DMS53 (cell line): ENCODE data around the gene HOXD9.

ENCODE experiments used
- DNase-seq: peaks from one replicate; lab custom pipeline; 2025; lab: John Stamatoyannopoulos, UW

Gene HOXD9

GRCh38 chr2:176137906-176138305 is 15.4 kb downstream of the HOXD9 start:
- DNase-seq = no peak

- DNase-seq = no peak
Measured at GRCh38 chr2:176138526-176138922, 16.0 kb downstream of the HOXD9 start.

- DNase-seq = no peak
Measured at GRCh38 chr2:176138923-176139660, 16.6 kb downstream of the HOXD9 start.

- DNase-seq = peak; percentile 73
Measured at GRCh38 chr2:176139661-176140512, 17.4 kb downstream of the HOXD9 start.

- DNase-seq = peak; percentile 95
Measured at GRCh38 chr2:176140513-176141317, 18.2 kb downstream of the HOXD9 start.

- no peak for DNase-seq
Measured at GRCh38 chr2:176142281-176142680, 19.8 kb downstream of the HOXD9 start.

GRCh38 chr2:176145085-176145969 is 22.8 kb downstream of the HOXD9 start:
- no peak for DNase-seq

GRCh38 chr2:176146101-176146500 is 23.6 kb downstream of the HOXD9 start:
- DNase-seq = no peak

- DNase-seq = no peak
Measured at GRCh38 chr2:176146645-176147044, 24.1 kb downstream of the HOXD9 start.

- no peak for DNase-seq
Measured at GRCh38 chr2:176147210-176147799, 24.8 kb downstream of the HOXD9 start.

GRCh38 chr2:176147800-176148496 is 25.4 kb downstream of the HOXD9 start:
- DNase-seq = no peak

GRCh38 chr2:176148751-176149421 is 26.4 kb downstream of the HOXD9 start:
- no peak for DNase-seq

- no peak for DNase-seq
Measured at GRCh38 chr2:176149481-176149938, 27.0 kb downstream of the HOXD9 start.

- no peak for DNase-seq
Measured at GRCh38 chr2:176149939-176150583, 27.5 kb downstream of the HOXD9 start.

GRCh38 chr2:176150584-176151441 is 28.3 kb downstream of the HOXD9 start:
- no peak for DNase-seq

GRCh38 chr2:176151442-176152287 is 29.1 kb downstream of the HOXD9 start, which contains the start of gene HOXD4:
TSS of gene HOXD4 (plus strand) at chr2:176151550. CDS start at chr2:176151634, 84 bp downstream.
- DNase-seq = no peak
